ENCODE data around the gene DPP3. TPM values are rescaled to one million over a fixed set of nuclear protein-coding genes. Genes with fewer than 3 reads are reported as not detected.
"Not testable (repeated sequence)": the region's sequence is repeated elsewhere in the genome, so short reads cannot be mapped to it uniquely, and the experiment has no call there.

Gene DPP3, protein sequence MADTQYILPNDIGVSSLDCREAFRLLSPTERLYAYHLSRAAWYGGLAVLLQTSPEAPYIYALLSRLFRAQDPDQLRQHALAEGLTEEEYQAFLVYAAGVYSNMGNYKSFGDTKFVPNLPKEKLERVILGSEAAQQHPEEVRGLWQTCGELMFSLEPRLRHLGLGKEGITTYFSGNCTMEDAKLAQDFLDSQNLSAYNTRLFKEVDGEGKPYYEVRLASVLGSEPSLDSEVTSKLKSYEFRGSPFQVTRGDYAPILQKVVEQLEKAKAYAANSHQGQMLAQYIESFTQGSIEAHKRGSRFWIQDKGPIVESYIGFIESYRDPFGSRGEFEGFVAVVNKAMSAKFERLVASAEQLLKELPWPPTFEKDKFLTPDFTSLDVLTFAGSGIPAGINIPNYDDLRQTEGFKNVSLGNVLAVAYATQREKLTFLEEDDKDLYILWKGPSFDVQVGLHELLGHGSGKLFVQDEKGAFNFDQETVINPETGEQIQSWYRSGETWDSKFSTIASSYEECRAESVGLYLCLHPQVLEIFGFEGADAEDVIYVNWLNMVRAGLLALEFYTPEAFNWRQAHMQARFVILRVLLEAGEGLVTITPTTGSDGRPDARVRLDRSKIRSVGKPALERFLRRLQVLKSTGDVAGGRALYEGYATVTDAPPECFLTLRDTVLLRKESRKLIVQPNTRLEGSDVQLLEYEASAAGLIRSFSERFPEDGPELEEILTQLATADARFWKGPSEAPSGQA
- 15.2 TPM for total RNA-seq

DNA sequence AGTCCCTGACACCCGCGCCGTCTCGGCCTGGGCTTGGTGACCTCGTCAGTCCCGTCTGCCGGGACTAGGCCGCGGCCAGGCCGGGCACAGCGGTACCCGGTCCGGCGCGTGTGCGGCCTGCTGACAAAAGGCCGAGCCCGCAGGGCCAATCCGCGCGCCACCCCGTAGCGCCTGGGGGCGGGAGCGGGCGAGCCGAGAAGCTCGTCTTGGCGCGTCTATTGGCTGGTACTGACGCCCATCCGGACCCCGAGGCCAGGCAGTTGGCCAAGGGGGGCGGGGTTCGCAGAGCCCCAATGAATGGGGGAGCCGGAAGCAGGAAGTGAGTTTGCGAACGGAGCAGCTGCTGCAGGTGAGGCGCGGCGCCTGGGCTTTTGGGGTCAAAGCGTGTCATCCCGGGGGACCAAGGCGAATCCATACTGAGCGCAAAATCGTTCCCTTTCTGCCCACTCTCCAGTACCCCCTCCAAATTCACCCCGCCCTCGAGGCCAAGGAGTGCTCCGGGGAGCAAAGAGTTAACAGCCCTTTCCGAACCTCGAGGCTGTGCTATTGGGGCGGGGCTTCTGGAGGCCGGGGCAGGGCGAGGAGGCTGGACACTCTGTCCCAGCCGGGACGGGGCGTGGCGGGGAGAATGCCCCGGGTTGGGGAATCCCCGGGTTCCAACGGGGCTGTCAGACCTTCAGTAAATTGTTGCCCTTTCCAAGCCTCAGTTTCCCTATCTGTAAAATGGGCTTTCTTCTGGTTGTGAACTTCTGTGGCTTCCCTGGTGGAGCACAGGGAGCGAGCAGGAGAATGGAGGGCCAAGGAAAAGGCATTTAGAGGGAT lies at the start of gene DPP3:
Gene DPP3 (plus strand): TSS at position 318 of the 822 bp plus-strand sequence. CDS start 1,767 bp downstream, outside the sequence.
- Histone ChIP-seq H3K9me3 (ENCODE audit: low read depth, low read length) (no peaks in the 10 kb centered on the region), H3K4me3 (ENCODE audit: low read length) (peak within 1 kb of the TSS; percentile 77), H3K27me3 (ENCODE audit: insufficient read depth, low read length) (no peaks in the 10 kb centered on the region)

GRCh38 chr11:66431287-66431686 lies 48.9 kb upstream of the DPP3 start:
- not testable (repeated sequence) for H3K4me1 ChIP-seq (ENCODE audit: insufficient read depth, low read length); H3K27me3 ChIP-seq (ENCODE audit: insufficient read depth, low read length); H3K4me3 ChIP-seq (ENCODE audit: low read length); H3K9me3 ChIP-seq (ENCODE audit: low read depth, low read length)

More for the DNA sequence above, at the start of gene DPP3:
- H3K4me1 ChIP-seq (ENCODE audit: insufficient read depth, low read length): peaks cover 20% of the 10 kb centered on the region

DNA sequence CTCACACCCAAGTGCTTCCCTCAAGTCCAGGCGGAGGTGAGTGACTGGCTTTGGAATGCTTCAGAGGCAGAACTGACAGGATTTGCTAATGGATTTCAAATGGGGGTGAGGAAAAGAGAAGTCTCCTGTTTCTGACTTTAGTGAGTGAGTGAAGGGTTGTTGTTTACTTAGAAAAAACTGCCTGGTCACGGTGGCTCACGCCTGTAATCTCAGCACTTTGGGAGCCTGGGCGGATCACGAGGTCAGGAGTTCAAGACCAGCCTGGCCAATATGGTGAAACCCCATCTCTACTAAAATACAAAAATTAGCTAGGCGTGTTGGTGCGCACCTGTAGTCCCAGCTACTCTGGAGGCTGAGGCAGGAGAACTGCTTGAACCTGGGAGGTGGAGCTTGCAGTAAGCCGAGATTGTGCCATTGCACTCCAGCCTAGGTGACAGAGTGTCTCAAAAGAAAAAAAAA lies 48.3 kb upstream of the DPP3 start:
- H3K4me3 ChIP-seq (ENCODE audit: low read length); H3K27me3 ChIP-seq (ENCODE audit: insufficient read depth, low read length); H3K9me3 ChIP-seq (ENCODE audit: low read depth, low read length); H3K4me1 ChIP-seq (ENCODE audit: insufficient read depth, low read length): not testable (repeated sequence)

DNA sequence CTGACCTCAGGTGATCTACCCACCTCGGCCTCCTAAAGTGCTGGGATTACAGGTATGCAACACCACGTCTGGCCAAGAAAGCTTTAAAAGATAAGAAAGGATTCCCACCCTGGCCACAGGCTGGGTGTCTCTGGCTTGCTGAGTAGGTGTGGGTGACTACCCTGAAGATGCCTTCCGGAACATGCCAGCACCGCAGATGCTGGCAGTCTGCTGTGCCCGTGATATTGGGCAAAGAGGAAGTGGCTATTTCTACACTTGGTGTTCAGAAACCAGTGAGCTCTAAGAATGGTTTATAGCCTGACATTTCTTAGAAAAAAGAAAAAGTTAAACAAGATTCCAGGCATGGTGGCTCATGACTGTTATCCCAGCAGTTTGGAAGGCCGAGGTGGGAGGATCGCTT lies 47.6 kb upstream of the DPP3 start:
- Histone ChIP-seq H3K4me1 (ENCODE audit: insufficient read depth, low read length) (peaks cover 10% of the 10 kb centered on the region), H3K9me3 (ENCODE audit: low read depth, low read length) (no peaks in the 10 kb centered on the region), H3K4me3 (ENCODE audit: low read length) (no peak overlapping the region), H3K27me3 (ENCODE audit: insufficient read depth, low read length) (no peaks in the 10 kb centered on the region)

DNA sequence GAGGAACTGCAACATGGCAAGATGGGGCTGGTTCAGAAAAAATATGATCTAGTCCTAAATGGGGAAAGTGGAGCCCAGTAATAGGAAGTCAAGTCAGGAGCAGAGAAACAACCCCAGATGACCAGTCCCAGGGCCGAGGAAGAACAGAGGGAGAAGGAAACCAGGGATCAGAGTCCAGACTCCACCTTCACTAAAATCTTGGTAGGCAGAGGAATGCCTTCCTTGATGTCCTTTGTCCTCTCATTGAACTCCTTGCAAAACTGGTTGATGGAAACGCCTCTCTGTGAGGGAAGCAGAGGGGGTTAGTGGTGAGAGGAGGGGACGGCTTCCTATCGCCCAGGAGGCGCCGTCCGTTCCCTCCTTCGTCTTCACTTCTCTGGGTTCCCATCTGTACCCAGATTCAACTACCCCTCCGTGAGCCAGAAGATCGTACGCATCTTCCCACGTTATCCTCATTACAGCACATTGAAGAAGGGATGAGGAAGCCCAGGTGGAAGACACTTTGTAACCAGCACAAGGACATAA lies 42.2 kb upstream of the DPP3 start:
- peak overlapping the region; percentile 51 for H3K4me3 ChIP-seq (ENCODE audit: low read length)
- H3K27me3 ChIP-seq (ENCODE audit: insufficient read depth, low read length): no peaks in the 10 kb centered on the region
- no peaks in the 10 kb centered on the region for H3K9me3 ChIP-seq (ENCODE audit: low read depth, low read length)
- H3K4me1 ChIP-seq (ENCODE audit: insufficient read depth, low read length): peaks cover 17% of the 10 kb centered on the region

GRCh38 chr11:66438504-66439466 lies 41.4 kb upstream of the DPP3 start, which contains the start of gene MRPL11:
Gene MRPL11, minus strand, starts transcription at chr11:66438848. Its CDS starts 94 bp downstream, at chr11:66438754.
- Histone ChIP-seq H3K4me3 (ENCODE audit: low read length) (peak within 1 kb of the TSS; percentile 51), H3K4me1 (ENCODE audit: insufficient read depth, low read length) (peaks cover 20% of the 10 kb centered on the region), H3K27me3 (ENCODE audit: insufficient read depth, low read length) (no peaks in the 10 kb centered on the region), H3K9me3 (ENCODE audit: low read depth, low read length) (no peaks in the 10 kb centered on the region)

DNA sequence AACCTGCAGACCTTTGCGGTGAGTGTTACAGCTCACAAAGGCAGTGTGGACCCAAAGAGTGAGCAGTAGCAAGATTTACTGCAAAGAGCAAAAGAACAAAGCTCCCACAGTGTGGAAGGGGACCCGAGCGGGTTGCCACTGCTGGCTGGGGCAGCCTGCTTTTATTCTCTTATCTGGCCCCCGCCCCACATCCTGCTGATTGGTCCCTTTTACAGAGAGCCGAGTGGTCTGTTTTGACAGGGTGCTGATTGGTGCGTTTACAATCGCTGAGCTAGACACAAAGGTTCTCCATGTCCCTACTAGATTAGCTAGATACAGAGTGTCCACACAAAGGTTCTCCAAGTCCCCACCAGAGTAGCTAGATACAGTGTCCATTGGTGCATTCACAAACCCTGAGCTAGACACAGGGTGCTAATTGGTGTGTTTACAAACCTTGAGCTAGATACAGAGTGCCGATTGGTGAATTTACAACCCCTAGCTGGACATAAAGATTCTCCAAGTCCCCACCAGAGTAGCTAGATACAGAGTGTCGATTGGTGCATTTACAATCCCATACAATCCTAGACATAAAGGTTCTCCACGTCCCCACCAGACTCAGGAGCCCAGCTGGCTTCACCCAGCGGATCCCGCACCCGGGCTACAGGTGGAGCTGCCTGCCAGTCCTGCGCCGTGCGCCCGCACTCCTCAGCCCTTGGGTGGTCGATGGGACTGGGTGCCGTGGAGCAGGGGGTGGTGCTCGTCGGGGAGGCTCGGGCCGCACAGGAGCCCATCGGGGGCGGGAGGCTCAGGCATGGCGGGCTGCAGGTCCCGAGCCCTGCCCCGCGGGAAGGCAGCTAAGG lies 39.9 kb upstream of the DPP3 start:
- peaks cover 34% of the 10 kb centered on the region for H3K4me1 ChIP-seq (ENCODE audit: insufficient read depth, low read length)
- not testable (repeated sequence) for H3K4me3 ChIP-seq (ENCODE audit: low read length); H3K9me3 ChIP-seq (ENCODE audit: low read depth, low read length); H3K27me3 ChIP-seq (ENCODE audit: insufficient read depth, low read length)

DNA sequence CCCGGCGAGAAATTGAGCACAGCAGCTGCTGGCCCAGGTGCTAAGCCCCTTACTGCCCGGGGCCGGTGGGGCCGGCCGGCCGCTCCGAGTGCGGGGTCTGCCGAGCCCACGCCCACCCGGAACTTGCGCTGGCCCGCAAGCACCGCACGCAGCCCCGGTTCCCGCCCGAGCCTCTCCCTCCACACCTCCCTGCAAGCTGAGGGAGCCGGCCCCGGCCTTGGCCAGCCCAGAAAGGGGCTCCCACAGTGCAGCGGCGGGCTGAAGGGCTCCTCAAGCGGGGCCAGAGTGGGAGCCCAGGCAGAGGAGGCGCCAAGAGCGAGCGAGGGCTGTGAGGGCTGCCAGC lies 39.3 kb upstream of the DPP3 start:
- not testable (repeated sequence) for H3K9me3 ChIP-seq (ENCODE audit: low read depth, low read length); H3K4me3 ChIP-seq (ENCODE audit: low read length); H3K27me3 ChIP-seq (ENCODE audit: insufficient read depth, low read length)
- H3K4me1 ChIP-seq (ENCODE audit: insufficient read depth, low read length): peaks cover 34% of the 10 kb centered on the region

DNA sequence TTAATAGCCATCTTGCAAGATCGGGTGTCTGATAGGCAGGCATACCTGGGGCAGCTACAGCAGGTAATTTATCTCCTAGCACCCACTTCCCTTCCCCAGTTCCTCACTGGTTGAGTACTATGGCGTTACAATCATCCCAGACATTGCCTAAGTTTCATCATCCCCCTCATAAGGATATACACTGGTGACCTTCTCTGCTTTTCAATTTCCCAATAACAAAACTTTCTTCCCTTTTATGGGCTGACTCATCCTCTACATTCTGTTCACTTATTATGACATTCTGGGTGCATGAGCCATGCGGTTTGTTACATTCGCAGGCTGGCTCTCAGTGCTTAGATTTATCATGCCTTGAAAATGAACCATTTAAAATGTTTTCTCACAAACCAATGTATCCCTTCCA lies 36.6 kb upstream of the DPP3 start:
- Histone ChIP-seq H3K4me1 (ENCODE audit: insufficient read depth, low read length) (peaks cover 27% of the 10 kb centered on the region), H3K4me3 (ENCODE audit: low read length) (no peak overlapping the region), H3K27me3 (ENCODE audit: insufficient read depth, low read length) (no peaks in the 10 kb centered on the region), H3K9me3 (ENCODE audit: low read depth, low read length) (no peaks in the 10 kb centered on the region)

GRCh38 chr11:66447012-66447411 lies 33.2 kb upstream of the DPP3 start:
- Histone ChIP-seq H3K4me1 (ENCODE audit: insufficient read depth, low read length) (peaks cover 41% of the 10 kb centered on the region), H3K4me3 (ENCODE audit: low read length) (no peak overlapping the region), H3K27me3 (ENCODE audit: insufficient read depth, low read length) (no peaks in the 10 kb centered on the region), H3K9me3 (ENCODE audit: low read depth, low read length) (no peaks in the 10 kb centered on the region)

GRCh38 chr11:66448523-66448922 lies 31.7 kb upstream of the DPP3 start:
- Histone ChIP-seq H3K27me3 (ENCODE audit: insufficient read depth, low read length) (no peaks in the 10 kb centered on the region), H3K4me1 (ENCODE audit: insufficient read depth, low read length) (peaks cover 30% of the 10 kb centered on the region), H3K9me3 (ENCODE audit: low read depth, low read length) (no peaks in the 10 kb centered on the region), H3K4me3 (ENCODE audit: low read length) (no peak overlapping the region)

DNA sequence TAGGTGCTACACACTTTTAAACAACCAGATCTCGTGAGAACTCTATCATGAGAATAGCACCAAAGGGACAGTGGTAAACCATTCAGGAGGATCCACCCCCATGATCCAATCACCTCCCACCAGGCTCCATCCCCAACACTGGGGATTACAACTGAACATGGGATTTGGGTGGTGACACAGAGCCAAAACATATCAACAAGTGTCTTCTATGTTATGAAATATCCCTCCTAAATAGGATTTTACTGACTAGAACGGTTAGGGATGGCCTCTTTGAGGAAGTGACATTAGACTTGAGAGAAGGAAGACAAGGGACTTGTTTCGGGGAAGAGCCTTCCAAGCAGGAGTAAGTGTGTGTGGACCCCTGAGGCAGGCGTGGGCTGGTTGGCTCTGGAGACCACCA lies 29.7 kb upstream of the DPP3 start:
- H3K27me3 ChIP-seq (ENCODE audit: insufficient read depth, low read length): no peaks in the 10 kb centered on the region
- H3K4me3 ChIP-seq (ENCODE audit: low read length): no peak overlapping the region
- no peaks in the 10 kb centered on the region for H3K9me3 ChIP-seq (ENCODE audit: low read depth, low read length)
- H3K4me1 ChIP-seq (ENCODE audit: insufficient read depth, low read length): peaks cover 23% of the 10 kb centered on the region

- Histone ChIP-seq H3K9me3 (ENCODE audit: low read depth, low read length) (no peaks in the 10 kb centered on the region), H3K4me1 (ENCODE audit: insufficient read depth, low read length) (peaks cover 23% of the 10 kb centered on the region), H3K27me3 (ENCODE audit: insufficient read depth, low read length) (no peaks in the 10 kb centered on the region), H3K4me3 (ENCODE audit: low read length) (no peak overlapping the region)
Observed at GRCh38 chr11:66451663-66452062, 28.6 kb upstream of the DPP3 start.
